GM12878 (cell line): ENCODE measurements around the gene SASH1. TPM values are rescaled to one million over a fixed set of nuclear protein-coding genes. Genes with fewer than 3 reads are reported as not detected.
A peak's percentile ranks its signal among the peaks of the same experiment; 100 is the strongest.

Experiments used
- EP300 ChIP-seq, 2 experiments: fragments of 150-350 bp in 1 of 2; IDR thresholded peaks; 2 replicates each; pipeline ENCODE4 v1.6.1; 2011 to 2012; ENCODE audit warnings: low read depth in 2 of 2, low read length in 2 of 2, borderline replicate concordance in 1 of 2, improper control_type of control experiment in 1 of 2, inconsistent platforms in 1 of 2; ENCODE audit not compliant: control insufficient read depth in 1 of 2
- GATAD2B ChIP-seq: fragments of 450-650 bp; conservative IDR thresholded peaks from 2 replicates; pipeline ENCODE4 v1.6.1; 2017; ENCODE audit warnings: low read depth, mild to moderate bottlenecking, moderate library complexity
- HCFC1 ChIP-seq: fragments of 150-350 bp; IDR thresholded peaks from 2 replicates; pipeline ENCODE4 v1.6.1; 2014; ENCODE audit warnings: low read length
- IKZF1 ChIP-seq: fragments of 450-650 bp; conservative IDR thresholded peaks from 2 replicates; pipeline ENCODE4 v1.6.1; 2017; ENCODE audit warnings: antibody characterized with exemption, mild to moderate bottlenecking
- IKZF2 ChIP-seq, 2 experiments: fragments of 450-650 bp; IDR thresholded peaks; 2 replicates each; pipeline ENCODE4 v1.6.1; 2017; ENCODE audit warnings: mild to moderate bottlenecking in 2 of 2, moderate library complexity in 2 of 2
- IRF4 ChIP-seq: IDR thresholded peaks from 2 replicates; pipeline ENCODE4 v1.6.1; 2011; ENCODE audit warnings: low read depth, low read length
- MYC ChIP-seq: IDR thresholded peaks from 2 replicates; pipeline ENCODE4 v1.6.1; 2011; ENCODE audit warnings: mild to moderate bottlenecking, low read length, moderate library complexity, inconsistent platforms; ENCODE audit not compliant: insufficient read depth, insufficient replicate concordance, insufficient read length, severe bottlenecking
- SMAD1 ChIP-seq: fragments of 450-650 bp; IDR thresholded peaks from 2 replicates; pipeline ENCODE4 v1.6.1; 2018; ENCODE audit warnings: mild to moderate bottlenecking, low read depth; ENCODE audit not compliant: partially characterized antibody
- SUZ12 ChIP-seq: fragments of 200-600 bp; sonication (generic); IDR thresholded peaks from one replicate; pipeline ENCODE4 v1.6.1; 2018; ENCODE audit warnings: antibody characterized with exemption, mild to moderate bottlenecking; ENCODE audit not compliant: unreplicated experiment
- YY1 ChIP-seq: IDR thresholded peaks from 2 replicates; pipeline ENCODE4 v1.6.1; 2011; ENCODE audit warnings: low read depth, mild to moderate bottlenecking, low read length
- ZNF384 ChIP-seq: IDR thresholded peaks from 2 replicates; pipeline ENCODE4 v1.6.1; 2012; ENCODE audit warnings: low read depth, mild to moderate bottlenecking, low read length, improper control_type of control experiment, borderline replicate concordance
- polyA plus RNA-seq, 11 experiments: library from polyadenylated mRNA; depleted of rRNA in 4 of 11; unstranded in 6 of 11; stranded (reverse) in 5 of 11; fragments of >200 nt; fragmentation: Nextera tagmentation in 4 of 11; fragmentation: Illumina TruSeq in 1 of 11; extraction: Ambion mirVana in 4 of 11; extraction: Trizol in 1 of 11; gene quantifications; 1 replicate in 1 of 11; 2 replicates in 10 of 11; pipeline versions ENCODE4 v1.2.1 to v1.2.3, GENCODE V29; 2011 to 2016; ENCODE audit warnings: inconsistent platforms in 2 of 11, missing spikeins in 2 of 11, low read depth in 1 of 11
- total RNA-seq, 4 experiments: library from RNA; depleted of rRNA in 3 of 4; stranded (reverse); fragments of >200 nt in 3 of 4; fragmentation: Illumina TruSeq in 1 of 4; extraction: Trizol in 1 of 4; gene quantifications; 2 replicates each; pipeline versions ENCODE4 v1.2.1 to v1.2.3, GENCODE V29; 2013 to 2021
- TF ChIP-seq, protein P1 (sequence below): fragments of 450-650 bp; IDR thresholded peaks from 2 replicates; pipeline ENCODE4 v1.6.1; 2018; ENCODE audit warnings: borderline replicate concordance, mild to moderate bottlenecking; ENCODE audit not compliant: partially characterized antibody
- TF ChIP-seq, protein P2 (sequence below): IDR thresholded peaks from 2 replicates; pipeline ENCODE4 v1.6.1; 2012; ENCODE audit warnings: mild to moderate bottlenecking, low read depth, low read length
- TF ChIP-seq, protein P3 (sequence below), 3 experiments: IDR thresholded peaks in 2 of 3; conservative IDR thresholded peaks in 1 of 3; 2 replicates each; pipeline ENCODE4 v1.5.1; 2011; ENCODE audit warnings: low read depth in 3 of 3, low read length in 3 of 3, mild to moderate bottlenecking in 3 of 3, control low read depth in 2 of 3, moderate library complexity in 2 of 3, inconsistent platforms in 1 of 3, mixed read lengths in 1 of 3; ENCODE audit not compliant: control insufficient read depth in 2 of 3, insufficient read depth in 1 of 3; ENCODE audit errors: extremely low read depth in 1 of 3
- TF ChIP-seq, protein P4 (sequence below): IDR thresholded peaks from 2 replicates; pipeline ENCODE4 v1.6.1; 2011; ENCODE audit warnings: borderline replicate concordance, low read depth, mild to moderate bottlenecking, moderate library complexity, mixed read lengths, low read length; ENCODE audit not compliant: insufficient read depth; ENCODE audit errors: extremely low read length
- TF ChIP-seq, protein P5 (sequence below): IDR thresholded peaks from 2 replicates; pipeline ENCODE4 v1.6.1; 2012; ENCODE audit warnings: low read length, inconsistent platforms

SASH1 gene
- total and polyA plus RNA-seq, 10 of the 15 experiments (the other 5 are each of a cell fraction or from before 2014, with no cell fraction given) = 0.01 to 0.73 (median 0.14) TPM; not detected in 4

DNA sequence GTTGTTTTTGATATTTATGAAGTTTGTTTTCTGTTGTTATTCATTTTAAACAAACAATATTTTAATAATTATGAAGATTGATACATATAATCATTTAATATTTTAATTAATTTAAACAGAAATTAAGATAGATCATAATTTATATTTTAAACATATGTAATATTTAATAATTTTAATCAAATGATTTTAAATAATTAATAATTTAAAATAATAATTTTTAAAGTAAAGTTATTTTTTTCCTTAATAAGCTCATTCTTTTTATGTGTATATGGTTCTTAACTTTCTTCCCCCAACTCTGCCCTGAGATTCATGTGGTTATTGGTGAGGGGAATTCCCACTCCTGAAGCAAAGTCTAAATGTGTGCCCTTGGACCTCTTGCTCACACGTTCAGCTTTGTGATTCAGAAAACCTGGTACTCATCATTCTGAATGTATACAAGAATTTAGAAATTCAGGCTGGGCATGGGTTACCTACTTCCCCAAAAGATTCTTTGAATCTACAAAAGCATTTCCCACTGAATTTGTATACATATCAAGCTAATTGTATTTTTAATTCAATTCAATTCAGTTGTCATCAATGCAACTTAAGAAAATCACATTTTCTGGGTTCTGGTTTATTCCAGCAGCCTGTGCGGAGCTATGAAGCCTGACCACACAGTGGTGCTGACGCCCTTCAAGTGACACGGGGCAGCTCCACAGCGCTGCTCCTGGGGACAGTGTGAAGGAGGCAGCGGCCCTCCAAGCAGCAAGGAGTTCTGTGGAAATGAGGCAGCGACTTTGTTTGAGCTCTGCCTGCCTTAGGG, 235.2 kb downstream of the SASH1 start (continued):
- TF ChIP-seq, protein P1, sequence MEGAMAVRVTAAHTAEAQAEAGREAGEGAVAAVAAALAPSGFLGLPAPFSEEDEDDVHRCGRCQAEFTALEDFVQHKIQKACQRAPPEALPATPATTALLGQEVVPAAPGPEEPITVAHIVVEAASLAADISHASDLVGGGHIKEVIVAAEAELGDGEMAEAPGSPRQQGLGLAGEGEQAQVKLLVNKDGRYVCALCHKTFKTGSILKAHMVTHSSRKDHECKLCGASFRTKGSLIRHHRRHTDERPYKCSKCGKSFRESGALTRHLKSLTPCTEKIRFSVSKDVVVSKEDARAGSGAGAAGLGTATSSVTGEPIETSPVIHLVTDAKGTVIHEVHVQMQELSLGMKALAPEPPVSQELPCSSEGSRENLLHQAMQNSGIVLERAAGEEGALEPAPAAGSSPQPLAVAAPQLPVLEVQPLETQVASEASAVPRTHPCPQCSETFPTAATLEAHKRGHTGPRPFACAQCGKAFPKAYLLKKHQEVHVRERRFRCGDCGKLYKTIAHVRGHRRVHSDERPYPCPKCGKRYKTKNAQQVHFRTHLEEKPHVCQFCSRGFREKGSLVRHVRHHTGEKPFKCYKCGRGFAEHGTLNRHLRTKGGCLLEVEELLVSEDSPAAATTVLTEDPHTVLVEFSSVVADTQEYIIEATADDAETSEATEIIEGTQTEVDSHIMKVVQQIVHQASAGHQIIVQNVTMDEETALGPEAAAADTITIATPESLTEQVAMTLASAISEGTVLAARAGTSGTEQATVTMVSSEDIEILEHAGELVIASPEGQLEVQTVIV = no peak
- TF ChIP-seq IRF4 (0 out of 2 replicates have a peak, but pooled peaks have one; percentile 9), HCFC1 (peak; percentile 21; the same call in 1 of the 2 replicates), ZNF384 (no peak), MYC (no peak), GATAD2B (no peak), EP300 (IDR thresholded peaks at IDR 0.05; ENCODE audit: borderline replicate concordance in 1 of 2, control insufficient read depth in 1 of 2, low read depth in 2 of 2, low read length in 2 of 2) (no peak), SUZ12 (no peak), SMAD1 (no peak), IKZF2 (IDR thresholded peaks at IDR 0.05) (0 out of 4 replicates have a peak, but pooled peaks of 1 of the 2 experiments have one; percentile 17), YY1 (peak; percentile 78), IKZF1 (0 out of 2 replicates have a peak, but pooled peaks have one; percentile 17)
- TF ChIP-seq, protein P2, sequence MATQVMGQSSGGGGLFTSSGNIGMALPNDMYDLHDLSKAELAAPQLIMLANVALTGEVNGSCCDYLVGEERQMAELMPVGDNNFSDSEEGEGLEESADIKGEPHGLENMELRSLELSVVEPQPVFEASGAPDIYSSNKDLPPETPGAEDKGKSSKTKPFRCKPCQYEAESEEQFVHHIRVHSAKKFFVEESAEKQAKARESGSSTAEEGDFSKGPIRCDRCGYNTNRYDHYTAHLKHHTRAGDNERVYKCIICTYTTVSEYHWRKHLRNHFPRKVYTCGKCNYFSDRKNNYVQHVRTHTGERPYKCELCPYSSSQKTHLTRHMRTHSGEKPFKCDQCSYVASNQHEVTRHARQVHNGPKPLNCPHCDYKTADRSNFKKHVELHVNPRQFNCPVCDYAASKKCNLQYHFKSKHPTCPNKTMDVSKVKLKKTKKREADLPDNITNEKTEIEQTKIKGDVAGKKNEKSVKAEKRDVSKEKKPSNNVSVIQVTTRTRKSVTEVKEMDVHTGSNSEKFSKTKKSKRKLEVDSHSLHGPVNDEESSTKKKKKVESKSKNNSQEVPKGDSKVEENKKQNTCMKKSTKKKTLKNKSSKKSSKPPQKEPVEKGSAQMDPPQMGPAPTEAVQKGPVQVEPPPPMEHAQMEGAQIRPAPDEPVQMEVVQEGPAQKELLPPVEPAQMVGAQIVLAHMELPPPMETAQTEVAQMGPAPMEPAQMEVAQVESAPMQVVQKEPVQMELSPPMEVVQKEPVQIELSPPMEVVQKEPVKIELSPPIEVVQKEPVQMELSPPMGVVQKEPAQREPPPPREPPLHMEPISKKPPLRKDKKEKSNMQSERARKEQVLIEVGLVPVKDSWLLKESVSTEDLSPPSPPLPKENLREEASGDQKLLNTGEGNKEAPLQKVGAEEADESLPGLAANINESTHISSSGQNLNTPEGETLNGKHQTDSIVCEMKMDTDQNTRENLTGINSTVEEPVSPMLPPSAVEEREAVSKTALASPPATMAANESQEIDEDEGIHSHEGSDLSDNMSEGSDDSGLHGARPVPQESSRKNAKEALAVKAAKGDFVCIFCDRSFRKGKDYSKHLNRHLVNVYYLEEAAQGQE = no peak
- TF ChIP-seq, protein P3, sequence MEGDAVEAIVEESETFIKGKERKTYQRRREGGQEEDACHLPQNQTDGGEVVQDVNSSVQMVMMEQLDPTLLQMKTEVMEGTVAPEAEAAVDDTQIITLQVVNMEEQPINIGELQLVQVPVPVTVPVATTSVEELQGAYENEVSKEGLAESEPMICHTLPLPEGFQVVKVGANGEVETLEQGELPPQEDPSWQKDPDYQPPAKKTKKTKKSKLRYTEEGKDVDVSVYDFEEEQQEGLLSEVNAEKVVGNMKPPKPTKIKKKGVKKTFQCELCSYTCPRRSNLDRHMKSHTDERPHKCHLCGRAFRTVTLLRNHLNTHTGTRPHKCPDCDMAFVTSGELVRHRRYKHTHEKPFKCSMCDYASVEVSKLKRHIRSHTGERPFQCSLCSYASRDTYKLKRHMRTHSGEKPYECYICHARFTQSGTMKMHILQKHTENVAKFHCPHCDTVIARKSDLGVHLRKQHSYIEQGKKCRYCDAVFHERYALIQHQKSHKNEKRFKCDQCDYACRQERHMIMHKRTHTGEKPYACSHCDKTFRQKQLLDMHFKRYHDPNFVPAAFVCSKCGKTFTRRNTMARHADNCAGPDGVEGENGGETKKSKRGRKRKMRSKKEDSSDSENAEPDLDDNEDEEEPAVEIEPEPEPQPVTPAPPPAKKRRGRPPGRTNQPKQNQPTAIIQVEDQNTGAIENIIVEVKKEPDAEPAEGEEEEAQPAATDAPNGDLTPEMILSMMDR (IDR thresholded peaks at IDR 0.05 in 2 of 3, conservative IDR thresholded peaks at IDR 0.05 in 1 of 3; ENCODE audit: control insufficient read depth in 2 of 3, extremely low read depth in 1 of 3, insufficient read depth in 1 of 3, low read depth in 3 of 3, low read length in 3 of 3) = peak; percentile 96 to 99 (median 98); a peak in 5 of 6 replicates
- TF ChIP-seq, protein P4, sequence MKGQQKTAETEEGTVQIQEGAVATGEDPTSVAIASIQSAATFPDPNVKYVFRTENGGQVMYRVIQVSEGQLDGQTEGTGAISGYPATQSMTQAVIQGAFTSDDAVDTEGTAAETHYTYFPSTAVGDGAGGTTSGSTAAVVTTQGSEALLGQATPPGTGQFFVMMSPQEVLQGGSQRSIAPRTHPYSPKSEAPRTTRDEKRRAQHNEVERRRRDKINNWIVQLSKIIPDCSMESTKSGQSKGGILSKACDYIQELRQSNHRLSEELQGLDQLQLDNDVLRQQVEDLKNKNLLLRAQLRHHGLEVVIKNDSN = no peak
- TF ChIP-seq, protein P5, sequence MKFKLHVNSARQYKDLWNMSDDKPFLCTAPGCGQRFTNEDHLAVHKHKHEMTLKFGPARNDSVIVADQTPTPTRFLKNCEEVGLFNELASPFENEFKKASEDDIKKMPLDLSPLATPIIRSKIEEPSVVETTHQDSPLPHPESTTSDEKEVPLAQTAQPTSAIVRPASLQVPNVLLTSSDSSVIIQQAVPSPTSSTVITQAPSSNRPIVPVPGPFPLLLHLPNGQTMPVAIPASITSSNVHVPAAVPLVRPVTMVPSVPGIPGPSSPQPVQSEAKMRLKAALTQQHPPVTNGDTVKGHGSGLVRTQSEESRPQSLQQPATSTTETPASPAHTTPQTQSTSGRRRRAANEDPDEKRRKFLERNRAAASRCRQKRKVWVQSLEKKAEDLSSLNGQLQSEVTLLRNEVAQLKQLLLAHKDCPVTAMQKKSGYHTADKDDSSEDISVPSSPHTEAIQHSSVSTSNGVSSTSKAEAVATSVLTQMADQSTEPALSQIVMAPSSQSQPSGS = peak; percentile 24; the same call in 1 of the 2 replicates
